SK-N-MC (cell line): ENCODE measurements around the gene RBM47.
"Not testable (repeated sequence)": the region's sequence is repeated elsewhere in the genome, so short reads cannot be mapped to it uniquely, and the experiment has no call there.

ENCODE experiments used
- DNase-seq: peaks from one replicate; pipeline ENCODE4 v3.0.0-alpha.2; 2011; ENCODE audit warnings: low read depth, low spot score
- H3K27ac ChIP-seq: fragments of 200-600 bp; sonication (generic); 2 replicates; pipeline ENCODE4 v1.5.1; 2016; ENCODE audit warnings: mixed run types
- H3K36me3 ChIP-seq: fragments of 200-600 bp; sonication (generic); 2 replicates; pipeline ENCODE4 v1.6.1; 2017; ENCODE audit warnings: antibody characterized with exemption, low read length, mixed read lengths; ENCODE audit not compliant: insufficient read depth
- H3K4me3 ChIP-seq: fragments of 200-600 bp; sonication (generic); 2 replicates; pipeline ENCODE4 v1.5.1; 2016
- H3K9ac ChIP-seq: fragments of 200-600 bp; sonication (generic); 2 replicates; pipeline ENCODE4 v1.8.0; 2017; ENCODE audit warnings: mixed run types, mixed read lengths; ENCODE audit not compliant: insufficient read length
- H3K9me3 ChIP-seq: fragments of 200-600 bp; sonication (generic); 2 replicates; pipeline ENCODE4 v1.6.1; 2017; ENCODE audit warnings: low read depth, mild to moderate bottlenecking, antibody characterized with exemption, low read length, moderate library complexity, mixed read lengths
- EZH2 ChIP-seq: fragments of 200-600 bp; sonication (generic); IDR thresholded peaks from one replicate; pipeline ENCODE4 v1.6.1; 2017; ENCODE audit warnings: antibody characterized with exemption
- FOXP2 ChIP-seq: optimal IDR thresholded peaks from 2 replicates; pipeline ENCODE3; 2011; ENCODE audit warnings: mild to moderate bottlenecking, moderate library complexity; ENCODE audit not compliant: insufficient read depth; ENCODE audit errors: extremely low read length, control extremely low read depth
- POLR2AphosphoS5 ChIP-seq: IDR thresholded peaks from 2 replicates; pipeline ENCODE4 v1.6.1; 2012; ENCODE audit warnings: mild to moderate bottlenecking, low read depth, low read length, borderline replicate concordance

The RBM47 gene

GRCh38 chr4:40546506-40546905 lies 83.2 kb downstream of the RBM47 start:
- H3K9me3 ChIP-seq: no peaks in the 10 kb centered on the region
- no peak for DNase-seq
- H3K4me3 ChIP-seq: no peak overlapping the region
- TF ChIP-seq FOXP2 (no peak), POLR2AphosphoS5 (no peak), EZH2 (no peak)
- H3K27ac ChIP-seq: no peak overlapping the region
- H3K9ac ChIP-seq: no peak overlapping the region
- H3K36me3 ChIP-seq: no peaks in the 10 kb centered on the region

GRCh38 chr4:40545487-40545886 lies 84.2 kb downstream of the RBM47 start:
- H3K9me3 ChIP-seq, H3K36me3 ChIP-seq, DNase-seq: not testable (repeated sequence)

GRCh38 chr4:40544221-40544620 lies 85.4 kb downstream of the RBM47 start:
- H3K27ac ChIP-seq: no peak overlapping the region
- H3K9ac ChIP-seq: no peak overlapping the region
- no peak for DNase-seq
- no peak overlapping the region for H3K4me3 ChIP-seq
- no peak for TF ChIP-seq FOXP2
- no peak for TF ChIP-seq POLR2AphosphoS5
- no peak for TF ChIP-seq EZH2
- no peaks in the 10 kb centered on the region for H3K36me3 ChIP-seq
- H3K9me3 ChIP-seq: no peaks in the 10 kb centered on the region

More at GRCh38 chr4:40545487-40545886, 84.2 kb downstream of the RBM47 start:
- not testable (repeated sequence) for H3K27ac ChIP-seq, H3K4me3 ChIP-seq, H3K9ac ChIP-seq

- Histone ChIP-seq H3K9ac (no peak overlapping the region), H3K36me3 (no peaks in the 10 kb centered on the region), H3K4me3 (no peak overlapping the region), H3K9me3 (no peaks in the 10 kb centered on the region), H3K27ac (no peak overlapping the region)
- TF ChIP-seq POLR2AphosphoS5 (no peak), FOXP2 (no peak), EZH2 (no peak)
- no peak for DNase-seq
Observed at GRCh38 chr4:40540800-40541199, 88.9 kb downstream of the RBM47 start.

GRCh38 chr4:40536032-40536431 lies 93.6 kb downstream of the RBM47 start:
- H3K36me3 ChIP-seq: no peaks in the 10 kb centered on the region
- no peak overlapping the region for H3K9ac ChIP-seq
- no peak overlapping the region for H3K4me3 ChIP-seq
- no peaks in the 10 kb centered on the region for H3K9me3 ChIP-seq
- DNase-seq: no peak
- TF ChIP-seq EZH2 (no peak), FOXP2 (no peak), POLR2AphosphoS5 (no peak)
- no peak overlapping the region for H3K27ac ChIP-seq

- Histone ChIP-seq H3K4me3 (no peak overlapping the region), H3K9ac (no peak overlapping the region), H3K36me3 (no peaks in the 10 kb centered on the region), H3K27ac (no peak overlapping the region), H3K9me3 (no peaks in the 10 kb centered on the region)
- TF ChIP-seq EZH2: no peak
- TF ChIP-seq FOXP2: no peak
- no peak for TF ChIP-seq POLR2AphosphoS5
- no peak for DNase-seq
Observed at GRCh38 chr4:40531636-40532023, 98.0 kb downstream of the RBM47 start.

GRCh38 chr4:40530961-40531635 lies 98.6 kb downstream of the RBM47 start:
- H3K9ac ChIP-seq: no peak overlapping the region
- H3K27ac ChIP-seq: no peak overlapping the region
- TF ChIP-seq POLR2AphosphoS5 (no peak), EZH2 (no peak), FOXP2 (no peak)
- no peak overlapping the region for H3K4me3 ChIP-seq
- no peaks in the 10 kb centered on the region for H3K36me3 ChIP-seq
- DNase-seq: no peak
- H3K9me3 ChIP-seq: no peaks in the 10 kb centered on the region

- H3K9ac ChIP-seq: no peak overlapping the region
- no peaks in the 10 kb centered on the region for H3K9me3 ChIP-seq
- no peak overlapping the region for H3K4me3 ChIP-seq
- no peak overlapping the region for H3K27ac ChIP-seq
- H3K36me3 ChIP-seq: no peaks in the 10 kb centered on the region
- TF ChIP-seq FOXP2: no peak
- no peak for TF ChIP-seq POLR2AphosphoS5
- TF ChIP-seq EZH2: no peak
- no peak for DNase-seq
Observed at GRCh38 chr4:40526741-40527140, 102.9 kb downstream of the RBM47 start.
